ENCODE data around the gene NHERF1.

DNA sequence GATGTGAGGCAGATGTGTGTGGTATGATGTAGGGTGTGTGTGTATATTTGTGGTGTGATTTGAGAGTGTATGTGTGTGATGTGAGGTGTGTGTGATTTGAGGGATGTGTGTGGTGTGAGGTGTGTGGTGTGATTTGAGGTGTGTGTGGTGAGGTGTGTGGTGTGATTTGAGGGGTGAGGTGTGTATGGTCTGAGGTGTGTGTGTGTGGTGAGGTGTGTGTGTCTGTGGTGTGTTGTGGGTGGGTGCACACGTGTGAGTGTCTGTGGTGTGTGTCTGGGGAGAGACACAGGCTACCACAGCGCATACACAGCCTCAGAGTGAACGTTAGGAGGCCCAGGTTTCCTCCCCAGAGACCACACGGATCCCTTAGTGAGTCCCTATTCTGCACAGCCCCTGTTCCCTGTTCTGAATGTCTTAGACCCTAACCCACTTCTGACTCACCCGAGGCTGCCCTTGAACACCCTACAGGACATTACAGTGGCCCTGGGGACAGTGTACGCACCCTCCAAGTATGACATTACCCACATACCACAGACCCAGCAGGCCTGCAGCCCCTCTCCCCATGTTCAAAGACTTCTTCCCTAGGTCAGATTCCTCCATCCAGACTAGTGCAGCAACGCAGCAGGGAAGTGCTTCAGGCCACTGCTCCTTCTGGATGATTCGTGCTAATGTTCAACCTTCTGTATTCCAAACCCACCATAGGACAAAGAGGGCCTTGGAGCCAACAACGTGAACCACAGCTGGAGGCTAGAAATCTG lies 14.9 kb upstream of the NHERF1 start:
- TF ChIP-seq CTCF (IDR thresholded peaks at IDR 0.05; ENCODE audit: insufficient read depth, low read length, poor library complexity, severe bottlenecking) (no peak), EZH2phosphoT487 (conservative IDR thresholded peaks at IDR 0.05; ENCODE audit: low read length) (no peak)
